CD14-positive monocyte (primary cell): ENCODE measurements around the gene CHST15. TPM values are rescaled to one million over a fixed set of nuclear protein-coding genes. Genes with fewer than 3 reads are reported as not detected.

Experiments
- DNase-seq, 3 donors: peaks; one replicate each; pipeline ENCODE4 v3.0.0-alpha.2; 2011 to 2022
- H2AFZ ChIP-seq: 2 replicates; pipeline ENCODE4 v1.6.0; 2012; ENCODE audit warnings: mild to moderate bottlenecking, low read depth, low read length, inconsistent platforms; ENCODE audit not compliant: insufficient read depth, poor library complexity, severe bottlenecking
- H3K27ac ChIP-seq, 2 donors: 1 replicate in 1 of 2; 2 replicates in 1 of 2; pipeline ENCODE4 v1.5.1; 2012 to 2013; ENCODE audit warnings: low read length in 2 of 2, control low read depth in 1 of 2, inconsistent platforms in 1 of 2, low read depth in 1 of 2, mild to moderate bottlenecking in 1 of 2
- H3K27me3 ChIP-seq, 2 donors: one replicate each; pipeline versions ENCODE4 v1.6.0 to v1.6.1; 2011 to 2013; ENCODE audit warnings: low read length in 2 of 2; ENCODE audit not compliant: control insufficient read depth in 2 of 2, insufficient read depth in 2 of 2
- H3K36me3 ChIP-seq, 2 donors: replicated peaks in 1 of 2; 1 replicate in 1 of 2; 2 replicates in 1 of 2; pipeline versions ENCODE4 v1.5.1 to v1.6.1; 2012 to 2013; ENCODE audit warnings: low read length in 2 of 2, control low read depth in 1 of 2, inconsistent platforms in 1 of 2, mild to moderate bottlenecking in 1 of 2; ENCODE audit not compliant: insufficient read depth in 2 of 2, control insufficient read depth in 1 of 2
- H3K4me1 ChIP-seq, 2 donors: 1 replicate in 1 of 2; 2 replicates in 1 of 2; pipeline versions ENCODE4 v1.5.1 to v1.6.1; 2012 to 2013; ENCODE audit warnings: low read length in 2 of 2, control low read depth in 1 of 2, inconsistent platforms in 1 of 2, mild to moderate bottlenecking in 1 of 2, moderate library complexity in 1 of 2; ENCODE audit not compliant: insufficient read depth in 2 of 2, control insufficient read depth in 1 of 2
- H3K4me2 ChIP-seq: replicated peaks from 2 replicates; pipeline ENCODE3; 2012; ENCODE audit warnings: low read length, moderate library complexity, mild to moderate bottlenecking; ENCODE audit not compliant: poor library complexity, severe bottlenecking; ENCODE audit errors: extremely low read depth
- H3K4me3 ChIP-seq, 3 experiments: fragments of 200-600 bp in 1 of 3; sonication (generic) in 1 of 3; replicated peaks in 1 of 3; 1 replicate in 2 of 3; 2 replicates in 1 of 3; pipeline ENCODE4 v1.5.1; 2011 to 2013; ENCODE audit warnings: low read length in 3 of 3, mild to moderate bottlenecking in 3 of 3, control low read depth in 2 of 3, low read depth in 2 of 3, inconsistent platforms in 1 of 3, moderate library complexity in 1 of 3
- H3K79me2 ChIP-seq: 2 replicates; pipeline ENCODE4 v1.6.0; 2012; ENCODE audit warnings: mild to moderate bottlenecking, control low read depth, inconsistent platforms, low read length, moderate library complexity; ENCODE audit not compliant: insufficient read depth
- H3K9ac ChIP-seq: 2 replicates; pipeline ENCODE4 v1.6.0; 2017; ENCODE audit warnings: low read length, mild to moderate bottlenecking; ENCODE audit not compliant: insufficient read depth, poor library complexity, severe bottlenecking
- H3K9me3 ChIP-seq, 2 donors: replicated peaks in 1 of 2; 1 replicate in 1 of 2; 2 replicates in 1 of 2; pipeline versions ENCODE4 v1.5.1 to v1.6.1; 2012 to 2013; ENCODE audit warnings: low read length in 2 of 2, control low read depth in 1 of 2; ENCODE audit not compliant: control insufficient read depth in 1 of 2, insufficient read depth in 1 of 2
- H4K20me1 ChIP-seq: 2 replicates; pipeline ENCODE4 v1.6.0; 2012; ENCODE audit warnings: mild to moderate bottlenecking, low read length, control low read depth, moderate library complexity; ENCODE audit not compliant: insufficient read depth
- H3K27ac Mint-ChIP-seq, 7 donors: one replicate each; pipeline ENCODE4 v1.8.0; 2020; ENCODE audit warnings: mild to moderate bottlenecking in 7 of 7, mixed read lengths in 7 of 7, moderate library complexity in 6 of 7, inconsistent platforms in 2 of 7
- H3K27me3 Mint-ChIP-seq, 3 donors: one replicate each; pipeline ENCODE4 v1.8.0; 2021 to 2022; ENCODE audit warnings: low read depth in 3 of 3, mild to moderate bottlenecking in 3 of 3, mixed read lengths in 3 of 3, moderate library complexity in 3 of 3, inconsistent platforms in 1 of 3
- H3K36me3 Mint-ChIP-seq, 2 donors: one replicate each; pipeline ENCODE4 v1.8.0; 2020; ENCODE audit warnings: mixed read lengths in 2 of 2, inconsistent platforms in 1 of 2, mild to moderate bottlenecking in 1 of 2
- H3K4me1 Mint-ChIP-seq: one replicate; pipeline ENCODE4 v1.8.0; 2020; ENCODE audit warnings: mild to moderate bottlenecking, mixed read lengths
- H3K4me3 Mint-ChIP-seq, 2 donors: one replicate each; pipeline ENCODE4 v1.8.0; 2020; ENCODE audit warnings: mild to moderate bottlenecking in 2 of 2, mixed read lengths in 2 of 2, moderate library complexity in 1 of 2
- H3K9me3 Mint-ChIP-seq, 7 donors: one replicate each; pipeline ENCODE4 v1.8.0; 2020 to 2022; ENCODE audit warnings: mixed read lengths in 7 of 7, mild to moderate bottlenecking in 6 of 7, moderate library complexity in 6 of 7, inconsistent platforms in 2 of 7
- WGBS: methylation state at CpG from one replicate; pipeline ENCODE4 v1.1.5; 2013; ENCODE audit warnings: missing lambda C conversion rate; ENCODE audit not compliant: insufficient coverage; 5-methylcytosine and 5-hydroxymethylcytosine counted together
- intact Hi-C, 2 donors: fragments of 100-400 bp; cut with micrococcal nuclease; formaldehyde crosslinking; loops; one replicate each; pipeline versions ENCODE4 v1.15.0 to v1.15.1; 2023
- polyA plus RNA-seq, 3 donors: library from polyadenylated mRNA; depleted of rRNA in 1 of 3; unstranded in 2 of 3; stranded (reverse) in 1 of 3; fragments of 300-500 nt in 2 of 3; fragments of >200 nt in 1 of 3; fragmentation: Illumina TruSeq in 2 of 3; gene quantifications; 1 replicate in 2 of 3; 2 replicates in 1 of 3; pipeline ENCODE4 v1.2.3, GENCODE V29; 2012 to 2021
- TF ChIP-seq, protein P1 (sequence below): fragments of 200-600 bp; IDR thresholded peaks from one replicate; pipeline ENCODE4 v1.8.0; 2022; ENCODE audit warnings: antibody characterized with exemption, mild to moderate bottlenecking

CHST15 gene
- polyA plus RNA-seq, 3 donors: 54.4 to 106 (median 87.5) TPM

- Histone ChIP-seq H4K20me1 (no peaks in the 10 kb centered on the region), H3K4me3 (no peak overlapping the region), H3K4me1 (peaks cover 17 to 19% of the 10 kb centered on the region in 2 donors), H3K79me2 (no peaks in the 10 kb centered on the region), H3K9me3 (peaks cover 0 to 8% of the 10 kb centered on the region in 2 donors), H3K4me2 (no peak overlapping the region), H2AFZ (no peak overlapping the region), H3K9ac (no peak overlapping the region), H3K36me3 (no peaks in the 10 kb centered on the region), H3K27ac (no peak overlapping the region), H3K27me3 (no peaks in the 10 kb centered on the region)
- H3K4me1 Mint-ChIP-seq: peaks cover 6% of the 10 kb centered on the region
- intact Hi-C loops: no loop called here
- H3K36me3 Mint-ChIP-seq: peaks cover 2 to 3% of the 10 kb centered on the region in 2 donors
- H3K4me3 Mint-ChIP-seq: no peak overlapping the region
- peaks cover 0 to 12% (median 7%) of the 10 kb centered on the region in 7 donors for H3K9me3 Mint-ChIP-seq
- peak overlapping the region in 1 of 7 donors; percentile 65 for H3K27ac Mint-ChIP-seq
- WGBS: 92% methylated on average over 2 of the region's 6 CpGs
- TF ChIP-seq, protein P1, sequence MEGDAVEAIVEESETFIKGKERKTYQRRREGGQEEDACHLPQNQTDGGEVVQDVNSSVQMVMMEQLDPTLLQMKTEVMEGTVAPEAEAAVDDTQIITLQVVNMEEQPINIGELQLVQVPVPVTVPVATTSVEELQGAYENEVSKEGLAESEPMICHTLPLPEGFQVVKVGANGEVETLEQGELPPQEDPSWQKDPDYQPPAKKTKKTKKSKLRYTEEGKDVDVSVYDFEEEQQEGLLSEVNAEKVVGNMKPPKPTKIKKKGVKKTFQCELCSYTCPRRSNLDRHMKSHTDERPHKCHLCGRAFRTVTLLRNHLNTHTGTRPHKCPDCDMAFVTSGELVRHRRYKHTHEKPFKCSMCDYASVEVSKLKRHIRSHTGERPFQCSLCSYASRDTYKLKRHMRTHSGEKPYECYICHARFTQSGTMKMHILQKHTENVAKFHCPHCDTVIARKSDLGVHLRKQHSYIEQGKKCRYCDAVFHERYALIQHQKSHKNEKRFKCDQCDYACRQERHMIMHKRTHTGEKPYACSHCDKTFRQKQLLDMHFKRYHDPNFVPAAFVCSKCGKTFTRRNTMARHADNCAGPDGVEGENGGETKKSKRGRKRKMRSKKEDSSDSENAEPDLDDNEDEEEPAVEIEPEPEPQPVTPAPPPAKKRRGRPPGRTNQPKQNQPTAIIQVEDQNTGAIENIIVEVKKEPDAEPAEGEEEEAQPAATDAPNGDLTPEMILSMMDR: no peak
- DNase-seq: no peak
- peaks cover 0 to 2% (median 0%) of the 10 kb centered on the region in 3 donors for H3K27me3 Mint-ChIP-seq
Measured at GRCh38 chr10:124138883-124139348, 45.5 kb upstream of the CHST15 start.

GRCh38 chr10:124138195-124138882 is 44.9 kb upstream of the CHST15 start:
- Histone ChIP-seq H3K9ac (no peak overlapping the region), H3K79me2 (no peaks in the 10 kb centered on the region), H3K9me3 (peaks cover 0 to 8% of the 10 kb centered on the region in 2 donors), H4K20me1 (no peaks in the 10 kb centered on the region), H3K27ac (no peak overlapping the region), H3K4me1 (peaks cover 11 to 13% of the 10 kb centered on the region in 2 donors), H2AFZ (no peak overlapping the region), H3K27me3 (no peaks in the 10 kb centered on the region), H3K4me3 (no peak overlapping the region), H3K36me3 (no peaks in the 10 kb centered on the region), H3K4me2 (no peak overlapping the region)
- Mint-ChIP-seq H3K9me3 (peaks cover 0 to 12% (median 7%) of the 10 kb centered on the region in 7 donors), H3K4me3 (no peak overlapping the region), H3K27ac (no peak overlapping the region), H3K36me3 (peaks cover 2 to 3% of the 10 kb centered on the region in 2 donors), H3K27me3 (peaks cover 0 to 2% (median 0%) of the 10 kb centered on the region in 3 donors), H3K4me1 (peaks cover 6% of the 10 kb centered on the region)
- TF ChIP-seq, protein P1: no peak
- intact Hi-C loops: no loop called here
- WGBS: no CpG with 5 or more reads among the region's 3 CpGs
- no peak for DNase-seq
